Naive thymus-derived CD8-positive, alpha-beta T cell (primary cell): ENCODE data around the gene TMEM11. TPM values are rescaled to one million over a fixed set of nuclear protein-coding genes. Genes with fewer than 3 reads are reported as not detected.

ENCODE experiments used
- ATAC-seq, 2 donors: fragments of 150-1000 bp; cut with Tn5 transposase in 1 of 2; sonication (Bioruptor Pico), chemical (Tn5 transposase) in 1 of 2; 1 replicate in 1 of 2; 2 replicates in 1 of 2; pipeline ENCODE4 v1.10.0; 2021; ENCODE audit warnings: mild to moderate bottlenecking in 2 of 2, moderate library complexity in 2 of 2
- POLR2A ChIA-PET: fragments of 350-600 bp; sonication (Branson Sonifier 250); formaldehyde crosslinking; loops from one replicate; lab custom pipeline; 2021; ENCODE audit warnings: antibody characterized with exemption; lab: Charles Lee
- DNase-seq, 10 donors: peaks; one replicate each; pipeline versions ENCODE4 v3.0.0 to v3.0.0-alpha.2; 2020 to 2022
- H3K27ac Mint-ChIP-seq, 10 donors: one replicate each; pipeline ENCODE4 v1.8.0; 2020 to 2022; ENCODE audit warnings: mild to moderate bottlenecking in 10 of 10, mixed read lengths in 10 of 10, moderate library complexity in 4 of 10, inconsistent platforms in 1 of 10
- H3K27me3 Mint-ChIP-seq, 5 donors: one replicate each; pipeline ENCODE4 v1.8.0; 2021 to 2022; ENCODE audit warnings: mixed read lengths in 5 of 5
- H3K36me3 Mint-ChIP-seq, 3 donors: one replicate each; pipeline ENCODE4 v1.8.0; 2020 to 2022; ENCODE audit warnings: mixed read lengths in 3 of 3, mild to moderate bottlenecking in 2 of 3, inconsistent platforms in 1 of 3
- H3K4me1 Mint-ChIP-seq, 4 donors: one replicate each; pipeline ENCODE4 v1.8.0; 2021 to 2022; ENCODE audit warnings: mixed read lengths in 4 of 4
- H3K4me3 Mint-ChIP-seq, 10 donors: one replicate each; pipeline ENCODE4 v1.8.0; 2020 to 2022; ENCODE audit warnings: mild to moderate bottlenecking in 10 of 10, mixed read lengths in 10 of 10, moderate library complexity in 6 of 10, inconsistent platforms in 1 of 10
- H3K9me3 Mint-ChIP-seq, 9 donors: one replicate each; pipeline ENCODE4 v1.8.0; 2020 to 2022; ENCODE audit warnings: mixed read lengths in 9 of 9, mild to moderate bottlenecking in 3 of 9, inconsistent platforms in 1 of 9, moderate library complexity in 1 of 9
- polyA plus RNA-seq, 3 donors: library from polyadenylated mRNA; unstranded; fragments of 300-500 nt; fragmentation: Illumina TruSeq; gene quantifications; one replicate each; pipeline ENCODE4 v1.2.3, GENCODE V29; 2021
- total RNA-seq, 8 experiments: library from RNA in 2 of 8; stranded (reverse) in 2 of 8; gene quantifications; one replicate each; pipeline ENCODE4 v1.2.3 and lab custom pipeline; 2021 to 2026

The TMEM11 gene
- total and polyA plus RNA-seq, 5 experiments from 2014 or later, result 14.9 to 31.9 (median 19.5) TPM

- Mint-ChIP-seq H3K27ac (no peak overlapping the region), H3K36me3 (peaks cover 4 to 14% (median 4%) of the 10 kb centered on the region in 3 donors), H3K27me3 (no peaks in the 10 kb centered on the region), H3K9me3 (no peaks in the 10 kb centered on the region), H3K4me1 (peaks cover 10 to 26% (median 24%) of the 10 kb centered on the region in 4 donors), H3K4me3 (no peak overlapping the region)
- DNase-seq, result no peak
- POLR2A ChIA-PET, result no interaction called here
- ATAC-seq, result no peak
Observed at GRCh38 chr17:21218101-21218500, 4.1 kb upstream of the TMEM11 start.

DNA sequence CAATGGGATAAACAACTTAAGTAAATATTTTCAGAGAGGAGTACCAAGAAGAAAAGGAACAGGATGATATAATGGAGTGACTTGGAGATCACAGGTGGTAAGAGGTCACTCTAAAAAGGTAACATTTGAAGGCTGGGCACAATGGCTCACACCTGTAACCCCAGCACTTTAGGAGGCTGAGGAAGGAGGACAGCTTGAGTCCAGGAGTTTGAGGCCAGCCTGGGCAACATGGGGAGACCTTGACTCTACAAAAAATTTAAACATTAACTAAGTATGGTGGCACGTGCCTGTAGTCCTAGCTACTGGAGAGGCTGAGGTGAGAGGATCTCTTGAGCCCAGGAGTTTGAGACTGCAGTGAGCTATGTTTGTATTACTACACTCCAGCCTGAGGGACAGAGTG is 3.4 kb upstream of the TMEM11 start:
- H3K9me3 Mint-ChIP-seq, result no peaks in the 10 kb centered on the region
- peaks cover 14 to 34% (median 32%) of the 10 kb centered on the region in 4 donors for H3K4me1 Mint-ChIP-seq
- H3K36me3 Mint-ChIP-seq, result peaks cover 4 to 14% (median 4%) of the 10 kb centered on the region in 3 donors
- H3K27ac Mint-ChIP-seq, result no peak overlapping the region
- H3K4me3 Mint-ChIP-seq, result no peak overlapping the region
- no peak for ATAC-seq
- POLR2A ChIA-PET, result no interaction called here
- H3K27me3 Mint-ChIP-seq, result no peaks in the 10 kb centered on the region
- DNase-seq, result no peak

DNA sequence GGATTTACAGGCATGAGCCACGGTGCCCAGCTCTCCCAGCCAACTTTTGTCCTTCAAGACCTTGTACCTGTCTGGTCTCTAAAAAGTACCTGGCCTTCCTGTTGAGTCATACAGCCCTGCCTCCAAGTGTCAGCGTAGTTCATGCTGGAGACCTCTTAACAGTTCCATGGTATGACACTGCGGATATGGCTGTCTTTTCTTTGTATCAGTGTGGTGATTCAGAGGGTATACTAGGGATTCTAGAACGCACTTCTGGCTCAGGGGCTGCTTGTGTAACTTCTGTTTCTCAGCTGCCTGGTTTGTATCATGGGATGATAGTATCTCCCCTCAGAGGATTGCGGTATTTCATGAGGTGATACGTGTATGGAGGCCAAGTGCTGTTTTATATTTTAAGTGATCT is 2.0 kb upstream of the TMEM11 start:
- H3K27ac Mint-ChIP-seq, result peak overlapping the region in 6 of 10 donors; percentile 9 to 92 (median 88)
- no peaks in the 10 kb centered on the region for H3K27me3 Mint-ChIP-seq
- no peak for DNase-seq
- no peaks in the 10 kb centered on the region for H3K9me3 Mint-ChIP-seq
- POLR2A ChIA-PET, result interaction anchor here (4.1 kb wide), 1 partner anchor 36 kb away, joined by 22 read pairs; the partner anchor contains the start of gene NATD1
- ATAC-seq, result no peak
- peak overlapping the region in 9 of 10 donors; percentile 81 to 94 (median 92) for H3K4me3 Mint-ChIP-seq
- peaks cover 0 to 6% (median 0%) of the 10 kb centered on the region in 3 donors for H3K36me3 Mint-ChIP-seq
- peaks cover 15 to 48% (median 44%) of the 10 kb centered on the region in 4 donors for H3K4me1 Mint-ChIP-seq

DNA sequence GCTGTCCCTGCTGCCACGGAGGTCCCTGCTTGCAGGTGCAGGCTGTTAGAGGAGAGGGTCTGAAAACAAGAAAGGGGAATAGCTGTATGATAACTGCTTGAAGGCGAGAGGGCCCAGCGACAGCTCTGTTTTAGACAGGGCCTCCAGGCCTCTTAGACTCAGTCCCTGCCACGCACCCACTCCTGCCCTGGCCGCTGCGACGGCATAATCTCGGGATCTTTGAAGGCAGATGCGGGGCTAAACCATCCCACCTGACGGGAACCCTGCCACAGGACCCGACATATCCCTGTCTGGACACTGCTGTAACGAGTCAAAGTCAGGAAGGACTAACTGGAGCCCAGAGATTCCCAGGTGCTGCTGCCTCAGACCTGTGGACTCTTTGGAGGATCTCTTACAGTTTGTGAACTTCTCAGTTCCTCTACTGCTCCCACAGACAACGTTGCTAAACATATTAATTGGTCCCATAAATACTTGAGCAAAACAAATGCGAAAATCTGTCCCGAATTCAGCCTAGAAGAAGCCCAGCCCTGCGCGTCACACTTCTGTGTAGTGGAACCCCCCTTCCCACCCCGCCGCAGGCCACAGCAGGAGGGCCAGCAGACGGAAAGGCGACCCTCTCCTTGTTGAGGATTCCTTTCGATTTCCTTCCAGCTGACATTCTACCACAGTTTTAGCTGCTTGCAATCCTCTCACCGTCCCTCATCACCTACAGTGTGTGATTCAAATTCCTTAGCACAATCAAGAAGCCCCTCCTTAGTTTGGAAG is 998 bp upstream of the TMEM11 start:
- Mint-ChIP-seq H3K4me1 (peaks cover 16 to 57% (median 53%) of the 10 kb centered on the region in 4 donors), H3K27ac (peak overlapping the region; percentile 86 to 94 (median 92)), H3K36me3 (peaks cover 0 to 6% (median 0%) of the 10 kb centered on the region in 3 donors), H3K9me3 (no peaks in the 10 kb centered on the region), H3K4me3 (peak overlapping the region; percentile 84 to 94 (median 92)), H3K27me3 (no peaks in the 10 kb centered on the region)
- POLR2A ChIA-PET, result interaction anchor here (1.1 to 4.1 kb wide), 4 partner anchors 14 to 62 kb away, joined by 3 to 22 read pairs (median 16); partner anchors contain the start of gene NATD1
- no peak for ATAC-seq
- DNase-seq, result peak in 2 of 10 donors; percentile 14 to 16

GRCh38 chr17:21213638-21214014 is 335 bp downstream of the TMEM11 start:
- Mint-ChIP-seq H3K9me3 (no peaks in the 10 kb centered on the region), H3K4me1 (peaks cover 17 to 65% (median 57%) of the 10 kb centered on the region in 4 donors), H3K27ac (peak overlapping the region in 9 of 10 donors; percentile 90 to 95 (median 93)), H3K4me3 (peak overlapping the region; percentile 87 to 94 (median 92)), H3K27me3 (no peaks in the 10 kb centered on the region), H3K36me3 (peaks cover 0 to 11% (median 0%) of the 10 kb centered on the region in 3 donors)
- ATAC-seq (peak; percentile 1 to 9), DNase-seq (peak in 3 of 10 donors; percentile 5 to 31 (median 28))
- POLR2A ChIA-PET, result interaction anchor here (0.8 to 4.1 kb wide), 8 partner anchors 13 to 177 kb away, joined by 3 to 22 read pairs (median 8); partner anchors contain the start of genes DHRS7B and NATD1

DNA sequence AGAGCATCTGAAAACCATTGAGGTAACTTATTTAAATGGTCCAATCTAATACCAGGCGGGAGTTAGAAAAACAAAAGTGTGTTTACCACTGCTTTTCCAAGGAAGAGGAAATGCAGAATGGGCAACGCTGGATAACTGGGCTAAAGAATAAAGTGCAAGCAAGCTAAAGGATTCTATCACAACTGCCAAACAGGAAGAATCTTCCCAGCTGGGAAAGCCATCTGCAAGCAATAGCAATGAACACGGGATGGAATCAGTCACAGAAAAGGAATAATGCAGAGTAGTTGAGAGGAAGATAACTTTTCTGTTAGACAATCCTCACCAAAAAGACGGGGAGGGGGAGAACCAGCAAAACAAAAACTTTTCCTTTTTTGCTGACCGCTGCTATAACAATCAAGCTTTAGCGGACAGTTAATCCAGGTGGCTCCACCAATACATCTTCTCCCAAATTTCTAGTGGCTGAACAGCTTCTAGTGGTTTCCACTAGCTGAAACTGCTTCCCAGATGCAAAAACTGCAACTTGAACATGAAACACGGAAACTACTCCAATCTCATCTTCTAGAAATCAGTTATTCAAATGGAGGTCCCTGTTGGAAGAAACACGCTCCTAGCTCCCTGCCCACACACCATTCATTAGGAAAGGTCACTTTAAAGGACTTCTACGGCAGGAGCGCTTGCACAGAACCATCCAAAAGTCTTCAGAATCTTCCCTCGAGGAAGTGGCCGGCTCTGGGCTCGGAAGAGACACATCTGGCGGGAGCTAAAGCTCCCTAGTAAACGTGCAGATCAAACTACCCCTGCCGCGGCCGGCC is 929 bp downstream of the TMEM11 start:
- Mint-ChIP-seq H3K27ac (peak overlapping the region; percentile 25 to 95 (median 91)), H3K36me3 (peaks cover 0 to 15% (median 0%) of the 10 kb centered on the region in 3 donors), H3K9me3 (no peaks in the 10 kb centered on the region), H3K27me3 (no peaks in the 10 kb centered on the region), H3K4me1 (peaks cover 19 to 70% (median 59%) of the 10 kb centered on the region in 4 donors), H3K4me3 (peak overlapping the region; percentile 87 to 94 (median 92))
- ATAC-seq, result no peak
- DNase-seq, result no peak
- POLR2A ChIA-PET, result interaction anchor here (0.8 to 4.1 kb wide), 8 partner anchors 12 to 176 kb away, joined by 3 to 22 read pairs (median 8); partner anchors contain the start of genes DHRS7B and NATD1

DNA sequence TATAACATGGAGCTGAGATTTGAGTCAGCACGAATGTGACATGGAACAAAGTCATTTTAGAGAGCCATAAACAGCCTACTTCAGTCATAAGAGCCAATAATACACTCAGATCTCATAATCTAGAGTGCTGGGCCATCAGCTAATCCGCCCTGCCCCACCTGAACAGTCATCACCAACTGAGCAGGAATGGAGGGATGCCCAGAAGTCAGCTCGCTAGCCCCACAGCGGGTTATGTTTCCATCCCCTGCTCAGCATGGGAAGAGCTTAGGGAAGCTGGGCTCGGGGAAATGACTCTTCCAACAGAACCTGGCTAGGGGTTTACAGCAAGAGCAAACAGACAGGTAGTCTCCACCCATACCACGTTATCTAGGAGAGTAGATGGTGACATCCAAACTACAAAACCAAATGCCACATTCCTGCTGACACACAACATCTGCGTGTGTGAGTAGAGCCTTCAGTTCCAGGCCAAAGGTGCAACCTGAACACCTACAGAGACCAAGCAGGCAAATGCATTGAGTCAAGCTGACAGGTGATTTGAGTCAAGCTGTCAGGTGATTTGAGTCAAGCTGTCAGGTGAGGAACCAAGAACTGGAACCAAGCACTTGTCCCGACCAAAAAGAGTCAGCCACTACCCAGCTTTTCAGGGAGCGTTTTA is 2.0 kb downstream of the TMEM11 start:
- Mint-ChIP-seq H3K36me3 (peaks cover 0 to 19% (median 0%) of the 10 kb centered on the region in 3 donors), H3K27me3 (no peaks in the 10 kb centered on the region), H3K4me3 (peak overlapping the region; percentile 28 to 94 (median 92)), H3K9me3 (no peaks in the 10 kb centered on the region), H3K27ac (peak overlapping the region in 7 of 10 donors; percentile 40 to 91 (median 65)), H3K4me1 (peaks cover 17 to 74% (median 59%) of the 10 kb centered on the region in 4 donors)
- no peak for ATAC-seq
- POLR2A ChIA-PET, result interaction anchor here (0.7 to 4.1 kb wide), 3 partner anchors 40 to 65 kb away, joined by 3 to 22 read pairs (median 22); partner anchors contain the start of gene NATD1
- DNase-seq, result no peak

DNA sequence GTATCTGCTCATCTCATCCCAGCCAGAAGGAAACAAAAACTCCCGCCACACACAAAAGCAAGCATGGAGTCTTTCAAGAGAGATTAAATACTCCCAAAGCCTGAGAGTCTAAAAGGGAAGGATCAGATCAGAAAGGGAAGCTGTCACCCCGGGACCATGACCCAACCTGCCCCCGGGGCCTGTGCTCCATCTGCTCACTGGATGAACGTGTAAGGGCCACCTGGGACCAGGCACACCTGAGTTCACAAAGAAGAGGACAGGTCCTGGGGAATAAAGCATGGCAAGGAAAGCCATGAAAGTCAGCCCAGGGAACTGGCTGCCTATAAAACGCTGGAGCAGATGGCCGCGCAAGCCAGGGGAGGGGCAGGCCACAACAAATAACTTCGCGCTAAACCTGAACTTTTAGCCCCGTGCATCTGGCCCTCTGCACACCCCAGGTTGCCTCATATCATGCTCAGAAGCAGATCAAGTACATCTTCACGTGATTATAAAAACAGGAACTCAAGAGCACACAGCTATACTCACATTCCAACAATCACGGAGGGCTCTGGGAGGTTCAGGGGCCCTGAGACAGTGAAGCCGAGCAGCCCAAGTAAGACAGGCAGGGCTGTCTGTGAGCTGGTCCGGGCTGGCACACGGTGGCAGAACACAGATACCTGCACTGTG is 3.4 kb downstream of the TMEM11 start:
- Mint-ChIP-seq H3K27me3 (no peaks in the 10 kb centered on the region), H3K4me3 (peak overlapping the region in 3 of 10 donors; percentile 19 to 51 (median 22)), H3K4me1 (peaks cover 18 to 71% (median 58%) of the 10 kb centered on the region in 4 donors), H3K27ac (peak overlapping the region in 4 of 10 donors; percentile 21 to 71 (median 46)), H3K36me3 (peaks cover 0 to 26% (median 0%) of the 10 kb centered on the region in 3 donors), H3K9me3 (no peaks in the 10 kb centered on the region)
- ATAC-seq, result no peak
- DNase-seq, result no peak
- POLR2A ChIA-PET, result no interaction called here

DNA sequence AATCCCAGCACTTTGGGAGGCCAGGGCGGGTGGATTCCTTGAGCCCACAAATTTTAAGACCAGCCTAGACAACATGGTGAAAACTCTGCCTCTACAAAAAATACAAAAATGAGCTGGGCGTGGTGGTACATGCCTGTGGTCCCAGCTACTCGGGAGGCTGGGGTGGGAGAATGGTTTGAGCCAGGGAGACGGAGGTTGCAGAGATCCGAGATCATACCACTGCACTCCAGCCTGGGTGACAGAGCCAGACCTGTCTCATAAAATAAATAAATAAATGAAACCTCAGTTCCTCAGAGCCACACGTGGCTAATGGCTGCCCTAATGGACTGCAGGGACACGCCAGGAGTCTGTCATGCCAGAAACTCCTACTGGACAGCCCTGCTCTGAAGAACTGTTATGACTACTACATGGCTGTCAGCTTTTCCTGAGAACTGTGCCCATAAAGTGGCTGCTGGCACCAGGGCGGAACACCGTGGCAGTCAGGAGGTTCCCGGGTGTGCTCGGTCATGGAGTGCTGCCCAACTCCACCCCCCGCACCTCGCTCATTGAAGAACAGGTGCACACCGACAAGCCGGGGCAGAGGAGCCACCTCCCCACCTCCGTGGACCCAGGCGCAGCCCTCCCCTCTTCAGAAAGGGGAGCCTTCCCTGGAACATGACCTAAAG is 4.3 kb downstream of the TMEM11 start:
- Mint-ChIP-seq H3K36me3 (peaks cover 0 to 26% (median 0%) of the 10 kb centered on the region in 3 donors), H3K27me3 (no peaks in the 10 kb centered on the region), H3K27ac (peak overlapping the region in 1 of 10 donors; percentile 13), H3K4me3 (no peak overlapping the region), H3K9me3 (no peaks in the 10 kb centered on the region), H3K4me1 (peaks cover 18 to 71% (median 58%) of the 10 kb centered on the region in 4 donors)
- ATAC-seq (no peak), DNase-seq (no peak)
- POLR2A ChIA-PET, result no interaction called here

- H3K4me3 Mint-ChIP-seq, result no peak overlapping the region
- DNase-seq (no peak), ATAC-seq (no peak)
- H3K27me3 Mint-ChIP-seq, result no peaks in the 10 kb centered on the region
- no peak overlapping the region for H3K27ac Mint-ChIP-seq
- H3K36me3 Mint-ChIP-seq, result peaks cover 0 to 26% (median 0%) of the 10 kb centered on the region in 3 donors
- H3K9me3 Mint-ChIP-seq, result no peaks in the 10 kb centered on the region
- peaks cover 16 to 73% (median 56%) of the 10 kb centered on the region in 4 donors for H3K4me1 Mint-ChIP-seq
- POLR2A ChIA-PET, result no interaction called here
Observed at GRCh38 chr17:21208352-21208751, 5.6 kb downstream of the TMEM11 start.

- ATAC-seq, result no peak
- POLR2A ChIA-PET, result no interaction called here
Observed at GRCh38 chr17:21204935-21205334, 9.0 kb downstream of the TMEM11 start.

More at GRCh38 chr17:21204935-21205334, 9.0 kb downstream of the TMEM11 start:
- H3K9me3 Mint-ChIP-seq, result no peaks in the 10 kb centered on the region
- peaks cover 18 to 68% (median 43%) of the 10 kb centered on the region in 4 donors for H3K4me1 Mint-ChIP-seq
- peaks cover 0 to 26% (median 0%) of the 10 kb centered on the region in 3 donors for H3K36me3 Mint-ChIP-seq
- H3K27ac Mint-ChIP-seq, result peak overlapping the region in 6 of 10 donors; percentile 22 to 74 (median 42)
- H3K27me3 Mint-ChIP-seq, result no peaks in the 10 kb centered on the region
- no peak overlapping the region for H3K4me3 Mint-ChIP-seq
- no peak for DNase-seq
